SK-N-SH treated with all-trans-retinoic acid at 6 μM for 48 hours (cell line): ENCODE data around the gene EDAR.

Experiments
- PATZ1 ChIP-seq: fragments of 250-450 bp; sonication (Bioruptor Pico); IDR thresholded peaks from 2 replicates; pipeline ENCODE4 v1.8.0; 2020; ENCODE audit warnings: mild to moderate bottlenecking, moderate library complexity, borderline replicate concordance
- RARB ChIP-seq: fragments of 250-450 bp; sonication (Bioruptor Pico); IDR thresholded peaks from 2 replicates; pipeline ENCODE4 v1.8.0; 2021; ENCODE audit warnings: mild to moderate bottlenecking, moderate library complexity
- ZNF565 ChIP-seq: fragments of 450-650 bp; formaldehyde crosslinking; conservative IDR thresholded peaks from 2 replicates; pipeline ENCODE4 v1.5.0; 2020; ENCODE audit warnings: low read depth, mild to moderate bottlenecking, moderate library complexity
- ZNF70 ChIP-seq: fragments of 450-650 bp; formaldehyde crosslinking; IDR thresholded peaks from 2 replicates; pipeline ENCODE4 v1.5.0; 2020; ENCODE audit warnings: mild to moderate bottlenecking, moderate library complexity
- TF ChIP-seq, protein P1 (sequence below): fragments of 250-450 bp; sonication (Bioruptor Pico); IDR thresholded peaks from 2 replicates; pipeline ENCODE4 v1.5.0; 2020; ENCODE audit warnings: mild to moderate bottlenecking, moderate library complexity

DNA sequence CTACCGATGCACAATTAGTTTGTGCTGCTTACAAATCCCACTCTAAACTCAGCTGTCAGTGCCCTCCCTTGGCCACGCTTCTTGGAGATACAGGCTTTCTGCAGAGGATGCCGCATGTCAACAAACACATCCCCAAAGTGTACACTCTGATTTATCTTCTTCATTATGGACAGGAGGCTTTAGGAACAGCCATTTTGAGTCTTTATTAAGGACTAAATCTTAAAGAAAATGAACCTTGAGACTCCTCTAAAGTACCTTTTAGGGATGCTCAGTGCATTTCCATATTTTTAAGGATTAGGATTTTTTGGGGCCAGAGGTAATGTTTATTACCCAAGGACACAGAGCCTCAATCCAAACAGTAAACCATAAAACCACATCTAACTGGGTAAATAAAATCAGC, 6.0 kb downstream of the EDAR start:
- TF ChIP-seq ZNF70 = no peak
- TF ChIP-seq, protein P1, sequence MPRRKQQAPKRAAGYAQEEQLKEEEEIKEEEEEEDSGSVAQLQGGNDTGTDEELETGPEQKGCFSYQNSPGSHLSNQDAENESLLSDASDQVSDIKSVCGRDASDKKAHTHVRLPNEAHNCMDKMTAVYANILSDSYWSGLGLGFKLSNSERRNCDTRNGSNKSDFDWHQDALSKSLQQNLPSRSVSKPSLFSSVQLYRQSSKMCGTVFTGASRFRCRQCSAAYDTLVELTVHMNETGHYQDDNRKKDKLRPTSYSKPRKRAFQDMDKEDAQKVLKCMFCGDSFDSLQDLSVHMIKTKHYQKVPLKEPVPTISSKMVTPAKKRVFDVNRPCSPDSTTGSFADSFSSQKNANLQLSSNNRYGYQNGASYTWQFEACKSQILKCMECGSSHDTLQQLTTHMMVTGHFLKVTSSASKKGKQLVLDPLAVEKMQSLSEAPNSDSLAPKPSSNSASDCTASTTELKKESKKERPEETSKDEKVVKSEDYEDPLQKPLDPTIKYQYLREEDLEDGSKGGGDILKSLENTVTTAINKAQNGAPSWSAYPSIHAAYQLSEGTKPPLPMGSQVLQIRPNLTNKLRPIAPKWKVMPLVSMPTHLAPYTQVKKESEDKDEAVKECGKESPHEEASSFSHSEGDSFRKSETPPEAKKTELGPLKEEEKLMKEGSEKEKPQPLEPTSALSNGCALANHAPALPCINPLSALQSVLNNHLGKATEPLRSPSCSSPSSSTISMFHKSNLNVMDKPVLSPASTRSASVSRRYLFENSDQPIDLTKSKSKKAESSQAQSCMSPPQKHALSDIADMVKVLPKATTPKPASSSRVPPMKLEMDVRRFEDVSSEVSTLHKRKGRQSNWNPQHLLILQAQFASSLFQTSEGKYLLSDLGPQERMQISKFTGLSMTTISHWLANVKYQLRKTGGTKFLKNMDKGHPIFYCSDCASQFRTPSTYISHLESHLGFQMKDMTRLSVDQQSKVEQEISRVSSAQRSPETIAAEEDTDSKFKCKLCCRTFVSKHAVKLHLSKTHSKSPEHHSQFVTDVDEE (CRISPR knock-in tag) = no peak
- TF ChIP-seq ZNF565 (CRISPR knock-in tag) = no peak
- no peak for TF ChIP-seq RARB (CRISPR knock-in tag)
- TF ChIP-seq PATZ1 = no peak
